Astrocyte (in vitro differentiated cells and primary cell): ENCODE results near the gene C2. TPM values are rescaled to one million over a fixed set of nuclear protein-coding genes. Genes with fewer than 3 reads are reported as not detected.
A peak's percentile ranks its signal among the peaks of the same experiment; 100 is the strongest.
"Not testable (repeated sequence)": the region's sequence is repeated elsewhere in the genome, so short reads cannot be mapped to it uniquely, and the experiment has no call there.

Source experiments
- DNase-seq: peaks from one replicate; pipeline ENCODE4 v3.0.0-alpha.2; 2010; ENCODE audit warnings: low read depth
- FAIRE-seq: peaks from 2 replicates; lab custom pipeline; 2011; peaks lifted over from hg19 to GRCh38; lab: Jason Lieb, UNC
- H2AFZ ChIP-seq: 2 replicates; pipeline ENCODE4 v1.6.0; 2012; ENCODE audit warnings: low read depth, low read length, inconsistent platforms
- H3K27ac ChIP-seq: 2 replicates; pipeline ENCODE4 v1.5.1; 2011; ENCODE audit warnings: low read depth, low read length, inconsistent platforms
- H3K27me3 ChIP-seq: 2 replicates; pipeline ENCODE4 v1.6.0; 2011; ENCODE audit warnings: low read length, inconsistent platforms; ENCODE audit not compliant: insufficient read depth
- H3K36me3 ChIP-seq: 2 replicates; pipeline ENCODE4 v1.5.1; 2011; ENCODE audit warnings: low read length, inconsistent platforms; ENCODE audit not compliant: insufficient read depth
- H3K4me1 ChIP-seq: 2 replicates; pipeline ENCODE4 v1.5.1; 2011; ENCODE audit warnings: low read length, inconsistent platforms; ENCODE audit not compliant: insufficient read depth
- H3K4me2 ChIP-seq: 2 replicates; pipeline ENCODE4 v1.6.0; 2012; ENCODE audit warnings: low read length, inconsistent platforms
- H3K4me3 ChIP-seq: 2 replicates; pipeline ENCODE4 v1.5.1; 2011; ENCODE audit warnings: low read depth, mild to moderate bottlenecking, low read length, inconsistent platforms; ENCODE audit not compliant: insufficient read depth
- H3K79me2 ChIP-seq: 2 replicates; pipeline ENCODE4 v1.6.0; 2012; ENCODE audit warnings: mild to moderate bottlenecking, low read length, inconsistent platforms; ENCODE audit not compliant: insufficient read depth
- H3K9ac ChIP-seq: 2 replicates; pipeline ENCODE4 v1.6.0; 2012; ENCODE audit warnings: mild to moderate bottlenecking, low read length, inconsistent platforms
- H3K9me3 ChIP-seq: 2 replicates; pipeline ENCODE4 v1.5.1; 2012; ENCODE audit warnings: low read depth, mild to moderate bottlenecking, low read length, inconsistent platforms; ENCODE audit not compliant: insufficient read depth
- H4K20me1 ChIP-seq: 2 replicates; pipeline ENCODE4 v1.6.0; 2012; ENCODE audit warnings: low read length, inconsistent platforms; ENCODE audit not compliant: insufficient read depth
- H3K27ac Mint-ChIP-seq: one replicate; pipeline ENCODE4 v1.8.0; 2021; ENCODE audit warnings: mild to moderate bottlenecking, mixed read lengths; ENCODE audit not compliant: unreplicated experiment
- H3K27me3 Mint-ChIP-seq: one replicate; pipeline ENCODE4 v1.8.0; 2021; ENCODE audit warnings: low read depth, mixed read lengths; ENCODE audit not compliant: unreplicated experiment
- H3K36me3 Mint-ChIP-seq: one replicate; pipeline ENCODE4 v1.8.0; 2021; ENCODE audit warnings: low read depth, mixed read lengths; ENCODE audit not compliant: unreplicated experiment
- H3K4me1 Mint-ChIP-seq: one replicate; pipeline ENCODE4 v1.8.0; 2021; ENCODE audit warnings: low read depth, mixed read lengths; ENCODE audit not compliant: unreplicated experiment
- H3K4me3 Mint-ChIP-seq: one replicate; pipeline ENCODE4 v1.8.0; 2021; ENCODE audit warnings: mild to moderate bottlenecking, moderate library complexity, mixed read lengths; ENCODE audit not compliant: unreplicated experiment
- H3K9me3 Mint-ChIP-seq: one replicate; pipeline ENCODE4 v1.8.0; 2021; ENCODE audit warnings: mild to moderate bottlenecking, mixed read lengths; ENCODE audit not compliant: unreplicated experiment
- CTCF ChIP-seq: IDR thresholded peaks from 2 replicates; pipeline ENCODE4 v1.5.1; 2011; ENCODE audit warnings: low read depth, mild to moderate bottlenecking, inconsistent platforms, low read length, moderate library complexity; ENCODE audit not compliant: insufficient read depth
- EZH2 ChIP-seq: IDR thresholded peaks from 2 replicates; pipeline ENCODE4 v1.6.1; 2012; ENCODE audit warnings: mild to moderate bottlenecking, low read length, inconsistent platforms; ENCODE audit not compliant: insufficient read depth
- total RNA-seq: library from RNA; stranded (reverse); gene quantifications from 2 replicates; pipeline ENCODE4 v1.2.1, GENCODE V29; 2021

C2 gene
- total RNA-seq, 1 donor from 2014 or later, result 0.20 TPM

- no peak overlapping the region for H3K9ac ChIP-seq
- H3K4me3 ChIP-seq, result no peak overlapping the region
- no peaks in the 10 kb centered on the region for H3K4me1 Mint-ChIP-seq
- no peaks in the 10 kb centered on the region for H3K79me2 ChIP-seq
- TF ChIP-seq CTCF (no peak), EZH2 (no peak)
- FAIRE-seq, result no peak
- peaks cover 3% of the 10 kb centered on the region for H3K36me3 Mint-ChIP-seq
- no peak overlapping the region for H3K4me2 ChIP-seq
- H4K20me1 ChIP-seq, result no peaks in the 10 kb centered on the region
- peaks cover 10% of the 10 kb centered on the region for H3K27me3 ChIP-seq
- H3K27ac ChIP-seq, result no peak overlapping the region
- DNase-seq, result no peak
- H3K27ac Mint-ChIP-seq, result no peak overlapping the region
- H3K27me3 Mint-ChIP-seq, result peaks cover 31% of the 10 kb centered on the region
- no peaks in the 10 kb centered on the region for H3K4me1 ChIP-seq
- H2AFZ ChIP-seq, result no peak overlapping the region
- H3K9me3 Mint-ChIP-seq, result peaks cover 3% of the 10 kb centered on the region
- no peaks in the 10 kb centered on the region for H3K9me3 ChIP-seq
- H3K36me3 ChIP-seq, result no peaks in the 10 kb centered on the region
- H3K4me3 Mint-ChIP-seq, result no peak overlapping the region
Measured at GRCh38 chr6:31927863-31928671, 550 bp downstream of the C2 start.

GRCh38 chr6:31928672-31928939 lies 1.1 kb downstream of the C2 start:
- H3K4me3 Mint-ChIP-seq, result no peak overlapping the region
- Histone ChIP-seq H4K20me1 (no peaks in the 10 kb centered on the region), H3K27ac (no peak overlapping the region), H3K36me3 (no peaks in the 10 kb centered on the region), H3K9me3 (no peaks in the 10 kb centered on the region), H2AFZ (no peak overlapping the region), H3K79me2 (no peaks in the 10 kb centered on the region), H3K4me1 (no peaks in the 10 kb centered on the region), H3K9ac (no peak overlapping the region), H3K27me3 (peaks cover 10% of the 10 kb centered on the region), H3K4me2 (no peak overlapping the region), H3K4me3 (no peak overlapping the region)
- peaks cover 7% of the 10 kb centered on the region for H3K36me3 Mint-ChIP-seq
- peaks cover 36% of the 10 kb centered on the region for H3K27me3 Mint-ChIP-seq
- H3K9me3 Mint-ChIP-seq, result peaks cover 6% of the 10 kb centered on the region
- DNase-seq (no peak), FAIRE-seq (no peak)
- TF ChIP-seq EZH2, result no peak
- no peak for TF ChIP-seq CTCF
- no peaks in the 10 kb centered on the region for H3K4me1 Mint-ChIP-seq
- no peak overlapping the region for H3K27ac Mint-ChIP-seq

DNA sequence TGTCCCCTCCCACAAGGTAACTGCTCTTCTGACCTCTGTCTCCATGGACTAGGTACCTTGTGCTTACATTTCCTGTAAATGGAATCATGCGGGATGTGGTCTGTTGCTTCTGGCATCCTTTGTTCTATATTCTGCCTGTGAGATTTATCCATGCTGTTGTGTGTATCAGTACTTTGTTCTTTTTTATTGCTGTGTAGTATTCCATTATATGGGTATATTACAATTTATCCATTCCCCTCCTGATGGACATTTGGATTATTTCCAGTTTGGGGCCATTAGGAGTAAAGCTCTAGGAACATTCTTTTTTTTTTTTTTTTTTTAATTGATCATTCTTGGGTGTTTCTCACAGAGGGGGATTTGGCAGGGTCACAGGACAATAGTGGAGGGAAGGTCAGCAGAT lies 3.4 kb downstream of the C2 start:
- peaks cover 12% of the 10 kb centered on the region for H3K27me3 ChIP-seq
- no peaks in the 10 kb centered on the region for H4K20me1 ChIP-seq
- Mint-ChIP-seq H3K27me3 (peaks cover 43% of the 10 kb centered on the region), H3K4me3 (peak overlapping the region; percentile 29), H3K9me3 (peaks cover 6% of the 10 kb centered on the region), H3K27ac (no peak overlapping the region), H3K36me3 (peaks cover 7% of the 10 kb centered on the region), H3K4me1 (no peaks in the 10 kb centered on the region)
- no peaks in the 10 kb centered on the region for H3K79me2 ChIP-seq
- H3K9ac ChIP-seq, result no peak overlapping the region
- no peak overlapping the region for H3K4me2 ChIP-seq
- FAIRE-seq (no peak), DNase-seq (no peak)
- H2AFZ ChIP-seq, result no peak overlapping the region
- no peak overlapping the region for H3K4me3 ChIP-seq
- no peaks in the 10 kb centered on the region for H3K9me3 ChIP-seq
- H3K27ac ChIP-seq, result no peak overlapping the region
- H3K36me3 ChIP-seq, result no peaks in the 10 kb centered on the region
- TF ChIP-seq CTCF (no peak), EZH2 (no peak)
- H3K4me1 ChIP-seq, result no peaks in the 10 kb centered on the region

DNA sequence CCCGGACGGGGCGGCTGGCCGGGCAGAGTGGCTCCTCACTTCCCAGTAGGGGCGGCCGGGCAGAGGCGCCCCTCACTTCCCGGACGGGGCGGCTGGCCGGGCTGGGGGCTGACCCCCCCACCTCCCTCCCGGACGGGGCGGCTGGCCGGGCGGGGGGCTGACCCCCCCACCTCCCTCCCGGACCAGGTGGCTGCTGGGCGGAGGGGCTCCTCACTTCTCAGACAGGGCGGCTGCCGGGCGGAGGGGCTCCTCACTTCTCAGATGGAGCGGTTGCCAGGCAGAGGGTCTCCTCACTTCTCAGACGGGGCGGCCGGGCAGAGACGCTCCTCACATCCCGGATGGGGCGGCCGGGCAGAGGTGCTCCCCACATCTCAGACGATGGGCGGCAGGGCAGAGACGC lies 4.6 kb downstream of the C2 start:
- H4K20me1 ChIP-seq, H3K9me3 Mint-ChIP-seq, H3K36me3 Mint-ChIP-seq, DNase-seq, FAIRE-seq, H3K4me3 Mint-ChIP-seq, H3K27me3 ChIP-seq, H3K27ac ChIP-seq, H3K27ac Mint-ChIP-seq, H3K4me2 ChIP-seq, H3K9ac ChIP-seq, H3K4me1 Mint-ChIP-seq, H3K4me1 ChIP-seq, H3K9me3 ChIP-seq, H3K4me3 ChIP-seq, H3K36me3 ChIP-seq, H2AFZ ChIP-seq, H3K79me2 ChIP-seq: not testable (repeated sequence)
- peaks cover 44% of the 10 kb centered on the region for H3K27me3 Mint-ChIP-seq
